Ovary (tissue), 10 donors: ENCODE measurements around the gene PGK1. TPM values are rescaled to one million over a fixed set of nuclear protein-coding genes. Genes with fewer than 3 reads are reported as not detected.
A peak's percentile ranks its signal among the peaks of the same experiment; 100 is the strongest.
"Not testable (repeated sequence)": the region's sequence is repeated elsewhere in the genome, so short reads cannot be mapped to it uniquely, and the experiment has no call there.

Experiments used
- DNase-seq, 5 donors: peaks; one replicate each; pipeline ENCODE4 v3.0.0-alpha.2; 2019 to 2020
- H3K27ac ChIP-seq, 2 donors: fragments of 200-600 bp; one replicate each; pipeline versions ENCODE4 v1.5.1 to v1.8.0; 2019 to 2022
- H3K27me3 ChIP-seq: fragments of 200-600 bp; one replicate; pipeline ENCODE4 v1.8.0; 2022
- H3K36me3 ChIP-seq: fragments of 200-600 bp; sonication (generic); one replicate; pipeline ENCODE4 v1.5.1; 2019
- H3K4me1 ChIP-seq: one replicate; pipeline ENCODE4 v1.8.1; 2013; ENCODE audit warnings: mild to moderate bottlenecking, moderate library complexity; ENCODE audit not compliant: insufficient read depth
- H3K4me3 ChIP-seq: fragments of 200-600 bp; sonication (generic); one replicate; pipeline ENCODE4 v1.5.1; 2017
- H3K9me3 ChIP-seq, 2 donors: fragments of 200-600 bp in 1 of 2; sonication (generic) in 1 of 2; one replicate each; pipeline versions ENCODE4 v1.5.1 to v1.8.1; 2013 to 2019; ENCODE audit warnings: mild to moderate bottlenecking in 1 of 2, moderate library complexity in 1 of 2
- EP300 ChIP-seq: sonication (generic); formaldehyde crosslinking; IDR thresholded peaks from one replicate; pipeline ENCODE4 v1.6.1; 2017; ENCODE audit warnings: antibody characterized with exemption
- POLR2A ChIP-seq: fragments of 450-650 bp; IDR thresholded peaks from one replicate; pipeline ENCODE4 v1.6.1; 2017; ENCODE audit warnings: antibody characterized with exemption, mild to moderate bottlenecking, moderate library complexity
- WGBS, 3 donors: extraction: QIAGEN DNeasy Blood & Tissue Kit in 1 of 3; methylation state at CpG; one replicate each; pipeline versions ENCODE4 v1.1.5 to v1.1.7; 2013 to 2017; 5-methylcytosine and 5-hydroxymethylcytosine counted together
- intact Hi-C, 4 donors: fragments of 100-400 bp; cut with DNase I; formaldehyde crosslinking; loops; one replicate each; pipeline versions ENCODE4 v1.11.0 to v1.15.1; 2022 to 2023
- long read RNA-seq, 3 donors: library from polyadenylated mRNA in 2 of 3; unstranded in 2 of 3; transcript quantifications; one replicate each; pipeline ENCODE4 v2.0.0 and lab custom pipeline, GENCODE V29; 2021 to 2026
- polyA plus RNA-seq, 2 donors: library from polyadenylated mRNA; stranded (reverse); fragments of 200-250 nt in 1 of 2; fragments of 350-450 nt in 1 of 2; fragmentation: Illumina TruSeq in 1 of 2; extraction: RNeasy Lipid Tissue Mini Kit (QIAGEN cat#74804) in 1 of 2; gene quantifications; one replicate each; pipeline ENCODE4 v1.2.3, GENCODE V29; 2013 to 2014
- total RNA-seq, 7 donors: library from RNA; depleted of rRNA in 2 of 7; stranded (reverse); fragments of >200 nt in 2 of 7; fragmentation: NEBNext Ultra II Directional in 3 of 7; extraction: Animal tissue kit (Norgen Biotek cat#: 25700) in 3 of 7; gene quantifications; one replicate each; pipeline versions ENCODE4 v1.1.0 to v1.2.4, GENCODE V29; 2016 to 2023
- TF ChIP-seq, protein P1 (sequence below), 3 donors: fragments of 450-650 bp in 2 of 3; fragments of 200-600 bp in 1 of 3; IDR thresholded peaks; one replicate each; pipeline versions ENCODE4 v1.5.1 to v1.8.0; 2016 to 2022; ENCODE audit warnings: antibody characterized with exemption in 3 of 3, mild to moderate bottlenecking in 1 of 3
- donor health status: DM: no; HTN: no; CAD: no; lungs with moderate emphysema.
- donor health status: DM: no; HTN: no; CAD: no.
- donor health status: Bipolar disorder and iron deficiency.
- donor health status: DM: yes; HTN: yes; CAD: no.
- donor health status: DM: no; HTN: no; CAD: no.
- donor health status: DM: yes; HTN: yes; CAD: no.

The PGK1 gene
- total RNA-seq (100 to 1,000 TPM in 6 of 7 donors, 10 to 100 TPM in 1; 73.6 to 216 (median 132) TPM), polyA plus RNA-seq (100 to 1,000 TPM in 1 of 2 donors, 10 to 100 TPM in 1; 72.5 to 251 TPM)
- long read RNA-seq, donor 1, full-length matches to known transcripts, result 1,651 of 1,761 reads
- long read RNA-seq, donor 1, partial matches to known transcripts, result 57 of 1,761 reads
- long read RNA-seq, donor 1, other reads (novel, unspliced or antisense), result 53 of 1,761 reads
- long read RNA-seq, donor 2, full-length matches to known transcripts, result 256 of 477 reads
- long read RNA-seq, donor 2, partial matches to known transcripts, result 211 of 477 reads
- long read RNA-seq, donor 2, other reads (novel, unspliced or antisense), result 10 of 477 reads
- long read RNA-seq, donor 3, full-length matches to known transcripts, result 434 of 457 reads
- long read RNA-seq, donor 3, partial matches to known transcripts, result 15 of 457 reads
- long read RNA-seq, donor 3, other reads (novel, unspliced or antisense), result 8 of 457 reads

DNA sequence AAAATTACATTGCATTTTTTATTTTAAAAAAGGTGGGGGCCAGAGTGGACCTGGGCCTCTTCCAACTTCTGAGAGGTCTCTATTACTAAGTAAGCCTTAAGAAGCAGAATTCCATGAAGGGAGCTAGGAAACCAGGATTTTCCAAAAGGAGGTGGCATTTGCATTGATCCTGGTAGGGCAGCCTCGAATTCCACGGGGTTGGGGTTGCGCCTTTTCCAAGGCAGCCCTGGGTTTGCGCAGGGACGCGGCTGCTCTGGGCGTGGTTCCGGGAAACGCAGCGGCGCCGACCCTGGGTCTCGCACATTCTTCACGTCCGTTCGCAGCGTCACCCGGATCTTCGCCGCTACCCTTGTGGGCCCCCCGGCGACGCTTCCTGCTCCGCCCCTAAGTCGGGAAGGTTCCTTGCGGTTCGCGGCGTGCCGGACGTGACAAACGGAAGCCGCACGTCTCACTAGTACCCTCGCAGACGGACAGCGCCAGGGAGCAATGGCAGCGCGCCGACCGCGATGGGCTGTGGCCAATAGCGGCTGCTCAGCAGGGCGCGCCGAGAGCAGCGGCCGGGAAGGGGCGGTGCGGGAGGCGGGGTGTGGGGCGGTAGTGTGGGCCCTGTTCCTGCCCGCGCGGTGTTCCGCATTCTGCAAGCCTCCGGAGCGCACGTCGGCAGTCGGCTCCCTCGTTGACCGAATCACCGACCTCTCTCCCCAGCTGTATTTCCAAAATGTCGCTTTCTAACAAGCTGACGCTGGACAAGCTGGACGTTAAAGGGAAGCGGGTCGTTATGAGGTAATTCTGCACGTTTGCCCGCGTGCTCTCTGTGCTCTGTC lies at the start of gene PGK1:
PGK1 (plus strand) TSS at position 626 of the 824 bp plus-strand sequence; CDS start at position 719, 93 bp downstream.
- intact Hi-C loops, result no loop called here
- TF ChIP-seq EP300 (peak; percentile 59), POLR2A (peak; percentile 64)
- TF ChIP-seq, protein P1, sequence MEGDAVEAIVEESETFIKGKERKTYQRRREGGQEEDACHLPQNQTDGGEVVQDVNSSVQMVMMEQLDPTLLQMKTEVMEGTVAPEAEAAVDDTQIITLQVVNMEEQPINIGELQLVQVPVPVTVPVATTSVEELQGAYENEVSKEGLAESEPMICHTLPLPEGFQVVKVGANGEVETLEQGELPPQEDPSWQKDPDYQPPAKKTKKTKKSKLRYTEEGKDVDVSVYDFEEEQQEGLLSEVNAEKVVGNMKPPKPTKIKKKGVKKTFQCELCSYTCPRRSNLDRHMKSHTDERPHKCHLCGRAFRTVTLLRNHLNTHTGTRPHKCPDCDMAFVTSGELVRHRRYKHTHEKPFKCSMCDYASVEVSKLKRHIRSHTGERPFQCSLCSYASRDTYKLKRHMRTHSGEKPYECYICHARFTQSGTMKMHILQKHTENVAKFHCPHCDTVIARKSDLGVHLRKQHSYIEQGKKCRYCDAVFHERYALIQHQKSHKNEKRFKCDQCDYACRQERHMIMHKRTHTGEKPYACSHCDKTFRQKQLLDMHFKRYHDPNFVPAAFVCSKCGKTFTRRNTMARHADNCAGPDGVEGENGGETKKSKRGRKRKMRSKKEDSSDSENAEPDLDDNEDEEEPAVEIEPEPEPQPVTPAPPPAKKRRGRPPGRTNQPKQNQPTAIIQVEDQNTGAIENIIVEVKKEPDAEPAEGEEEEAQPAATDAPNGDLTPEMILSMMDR (IDR thresholded peaks at IDR 0.05), result no peak

DNA sequence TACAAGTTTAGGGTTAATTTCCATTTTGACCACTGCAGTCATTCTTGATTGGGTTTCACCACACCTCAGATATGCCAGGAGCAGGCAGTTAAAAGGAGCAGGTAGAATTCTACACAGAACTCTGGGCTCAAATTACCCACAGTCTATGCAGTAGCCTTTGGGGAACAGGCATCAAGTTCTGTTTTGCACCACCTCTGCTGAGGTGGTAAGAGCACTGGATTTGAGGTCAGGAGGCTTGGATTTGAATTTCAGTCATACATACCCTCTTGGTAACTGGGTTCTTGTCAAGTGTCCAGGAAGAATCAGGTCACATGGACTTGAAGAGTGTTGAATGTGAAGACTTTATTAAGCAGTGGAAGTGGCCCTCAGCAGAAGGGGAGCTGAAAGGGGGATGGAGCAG lies 40.4 kb upstream of the PGK1 start:
- Histone ChIP-seq H3K4me3 (no peak overlapping the region), H3K27me3 (no peaks in the 10 kb centered on the region), H3K36me3 (no peaks in the 10 kb centered on the region), H3K9me3 (no peaks in the 10 kb centered on the region), H3K4me1 (no peaks in the 10 kb centered on the region), H3K27ac (no peak overlapping the region)
- no peak for TF ChIP-seq POLR2A
- TF ChIP-seq, protein P1 (IDR thresholded peaks at IDR 0.05), result no peak
- TF ChIP-seq EP300, result no peak
- no peak for DNase-seq
- intact Hi-C loops, result no loop called here

More for the DNA sequence above, at the start of gene PGK1:
- Histone ChIP-seq H3K27me3 (no peaks in the 10 kb centered on the region), H3K9me3 (no peaks in the 10 kb centered on the region), H3K27ac (peak within 1 kb of the TSS; percentile 58 to 82), H3K4me3 (peak within 1 kb of the TSS; percentile 63), H3K4me1 (peaks cover 3% of the 10 kb centered on the region), H3K36me3 (no peaks in the 10 kb centered on the region)
- DNase-seq, result peak; percentile 94 to 97 (median 95)
- 34 to 50% (median 42%) methylated on average over 71 to 72 of the region's 72 CpGs for WGBS, 3 donors

DNA sequence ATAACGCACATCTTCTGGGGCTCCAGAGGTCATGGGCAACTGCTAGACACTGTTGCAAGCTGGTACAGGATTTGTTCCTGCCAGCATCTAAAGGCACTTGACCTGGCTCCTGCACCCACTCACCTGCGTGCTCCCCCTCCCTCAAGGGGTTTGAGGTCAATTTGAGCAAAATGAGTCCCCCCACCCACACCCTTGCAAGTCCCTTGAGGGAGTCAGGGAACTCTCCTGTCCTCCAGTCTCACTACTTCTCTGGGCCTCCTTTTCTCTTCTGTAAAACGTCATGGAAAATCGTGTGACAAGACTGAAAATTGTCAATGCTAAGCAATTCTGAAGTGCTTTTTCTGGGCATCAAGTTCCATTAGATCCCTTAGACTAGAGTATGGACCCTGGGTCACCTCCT lies 39.9 kb upstream of the PGK1 start:
- no peak overlapping the region for H3K27ac ChIP-seq
- no peaks in the 10 kb centered on the region for H3K9me3 ChIP-seq
- no peaks in the 10 kb centered on the region for H3K36me3 ChIP-seq
- no peaks in the 10 kb centered on the region for H3K27me3 ChIP-seq
- intact Hi-C loops, result no loop called here
- TF ChIP-seq POLR2A (no peak), EP300 (no peak)
- TF ChIP-seq, protein P1 (IDR thresholded peaks at IDR 0.05), result no peak
- no peaks in the 10 kb centered on the region for H3K4me1 ChIP-seq
- no peak for DNase-seq
- no peak overlapping the region for H3K4me3 ChIP-seq
- 56 to 67% (median 65%) methylated on average over 4 of the region's 4 CpGs for WGBS, 3 donors

DNA sequence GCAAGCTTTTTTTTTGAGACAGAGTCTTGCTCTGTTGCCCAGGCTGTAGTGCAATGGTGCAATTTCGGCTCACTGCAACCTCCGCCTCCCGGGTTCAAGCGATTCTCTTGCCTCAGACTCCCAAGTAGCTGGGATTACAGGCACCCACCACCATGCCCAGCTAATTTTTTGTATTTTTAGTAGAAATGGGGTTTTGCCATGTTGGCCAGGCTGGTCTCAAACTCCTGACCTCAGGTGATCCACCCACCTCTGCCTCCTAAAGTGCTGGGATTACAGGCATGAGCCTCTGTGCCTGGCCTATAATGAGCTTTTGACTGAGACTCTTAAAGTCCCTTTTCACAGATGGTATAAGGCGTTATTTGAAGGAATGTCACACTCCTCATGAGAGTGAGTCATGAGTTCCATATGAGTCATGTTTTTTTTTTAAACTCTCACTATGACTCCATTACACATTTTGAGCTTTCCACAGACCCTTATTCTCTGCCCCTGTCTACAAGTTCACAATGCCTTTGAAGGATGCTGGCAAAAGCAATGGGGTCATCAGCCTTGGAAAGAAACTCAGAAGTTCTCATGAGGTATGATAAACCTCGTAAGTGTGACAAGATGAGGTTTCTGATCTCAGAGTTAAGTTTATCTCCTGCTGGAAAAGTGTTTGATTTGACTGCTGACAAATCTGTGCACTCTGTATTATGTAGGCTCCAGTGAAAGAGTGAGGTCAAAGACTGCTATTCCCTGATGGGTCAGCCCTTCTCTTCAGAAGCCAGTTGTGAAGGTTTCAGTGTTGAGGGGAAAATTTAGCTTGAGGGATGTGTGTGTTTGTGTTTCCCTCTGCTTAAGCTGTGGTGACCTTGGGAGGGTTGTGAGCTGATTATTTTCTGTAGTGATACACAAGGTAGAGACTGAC lies 39.1 kb upstream of the PGK1 start:
- H3K27me3 ChIP-seq, H3K4me1 ChIP-seq, H3K9me3 ChIP-seq, DNase-seq, intact Hi-C loops, H3K36me3 ChIP-seq, H3K4me3 ChIP-seq, H3K27ac ChIP-seq: not testable (repeated sequence)
- whole genome bisulfite sequencing, 3 donors, result 72 to 75% (median 74%) methylated on average over 6 of the region's 6 CpGs
